HL-60 (cell line): ENCODE results near the gene KDELR1.

Source experiments
- CTCF ChIP-seq: IDR thresholded peaks from one replicate; pipeline ENCODE4 v1.5.1; 2011; ENCODE audit warnings: low read length, control low read depth, inconsistent platforms; ENCODE audit not compliant: insufficient read depth
- SPI1 ChIP-seq: IDR thresholded peaks from 2 replicates; pipeline ENCODE4 v1.6.1; 2012; ENCODE audit warnings: low read depth, mild to moderate bottlenecking, borderline replicate concordance

- TF ChIP-seq CTCF, result no peak
- TF ChIP-seq SPI1, result no peak
Measured at GRCh38 chr19:48436586-48436985, 45.2 kb upstream of the KDELR1 start.
